HL-60 (cell line): Measurements from ENCODE around the gene RAP1A.
A peak's percentile ranks its signal among the peaks of the same experiment; 100 is the strongest.

ENCODE experiments used
- DNase-seq, 2 experiments: peaks; one replicate each; pipeline ENCODE4 v3.0.0-alpha.2; 2010 to 2020; ENCODE audit warnings: low read depth in 1 of 2, low spot score in 1 of 2
- H3K27ac ChIP-seq: fragments of 250-450 bp; sonication (Bioruptor Pico); replicated peaks from 2 replicates; pipeline ENCODE4 v1.5.1; 2020; ENCODE audit warnings: mild to moderate bottlenecking, moderate library complexity
- H3K27me3 ChIP-seq: fragments of 250-450 bp; sonication (Bioruptor Pico); 2 replicates; pipeline ENCODE4 v1.5.1; 2021; ENCODE audit warnings: mild to moderate bottlenecking, moderate library complexity; ENCODE audit not compliant: insufficient read depth, poor library complexity, severe bottlenecking
- H3K4me3 ChIP-seq: replicated peaks from 2 replicates; pipeline ENCODE4 v1.5.1; 2011; ENCODE audit warnings: mild to moderate bottlenecking, control low read depth, low read length; ENCODE audit not compliant: insufficient read depth
- GABPA ChIP-seq: IDR thresholded peaks from 2 replicates; pipeline ENCODE4 v1.6.1; 2012; ENCODE audit warnings: low read depth
- POLR2AphosphoS5 ChIP-seq: IDR thresholded peaks from 2 replicates; pipeline ENCODE4 v1.6.1; 2012; ENCODE audit warnings: low read depth
- REST ChIP-seq: IDR thresholded peaks from 2 replicates; pipeline ENCODE4 v1.6.1; 2012; ENCODE audit warnings: low read depth; ENCODE audit not compliant: insufficient replicate concordance
- SPI1 ChIP-seq: IDR thresholded peaks from 2 replicates; pipeline ENCODE4 v1.6.1; 2012; ENCODE audit warnings: low read depth, mild to moderate bottlenecking, borderline replicate concordance
- TF ChIP-seq, protein P1 (sequence below): IDR thresholded peaks from one replicate; pipeline ENCODE4 v1.5.1; 2011; ENCODE audit warnings: low read length, control low read depth, inconsistent platforms; ENCODE audit not compliant: insufficient read depth

Gene RAP1A

GRCh38 chr1:111746614-111746999 lies 127.0 kb downstream of the RAP1A start:
- DNase-seq: no peak
- H3K27ac ChIP-seq: no peak overlapping the region
- no peak overlapping the region for H3K4me3 ChIP-seq
- no peak for TF ChIP-seq SPI1
- TF ChIP-seq GABPA: no peak
- no peak for TF ChIP-seq POLR2AphosphoS5
- no peak for TF ChIP-seq REST
- TF ChIP-seq, protein P1, sequence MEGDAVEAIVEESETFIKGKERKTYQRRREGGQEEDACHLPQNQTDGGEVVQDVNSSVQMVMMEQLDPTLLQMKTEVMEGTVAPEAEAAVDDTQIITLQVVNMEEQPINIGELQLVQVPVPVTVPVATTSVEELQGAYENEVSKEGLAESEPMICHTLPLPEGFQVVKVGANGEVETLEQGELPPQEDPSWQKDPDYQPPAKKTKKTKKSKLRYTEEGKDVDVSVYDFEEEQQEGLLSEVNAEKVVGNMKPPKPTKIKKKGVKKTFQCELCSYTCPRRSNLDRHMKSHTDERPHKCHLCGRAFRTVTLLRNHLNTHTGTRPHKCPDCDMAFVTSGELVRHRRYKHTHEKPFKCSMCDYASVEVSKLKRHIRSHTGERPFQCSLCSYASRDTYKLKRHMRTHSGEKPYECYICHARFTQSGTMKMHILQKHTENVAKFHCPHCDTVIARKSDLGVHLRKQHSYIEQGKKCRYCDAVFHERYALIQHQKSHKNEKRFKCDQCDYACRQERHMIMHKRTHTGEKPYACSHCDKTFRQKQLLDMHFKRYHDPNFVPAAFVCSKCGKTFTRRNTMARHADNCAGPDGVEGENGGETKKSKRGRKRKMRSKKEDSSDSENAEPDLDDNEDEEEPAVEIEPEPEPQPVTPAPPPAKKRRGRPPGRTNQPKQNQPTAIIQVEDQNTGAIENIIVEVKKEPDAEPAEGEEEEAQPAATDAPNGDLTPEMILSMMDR: no peak
- no peaks in the 10 kb centered on the region for H3K27me3 ChIP-seq

DNA sequence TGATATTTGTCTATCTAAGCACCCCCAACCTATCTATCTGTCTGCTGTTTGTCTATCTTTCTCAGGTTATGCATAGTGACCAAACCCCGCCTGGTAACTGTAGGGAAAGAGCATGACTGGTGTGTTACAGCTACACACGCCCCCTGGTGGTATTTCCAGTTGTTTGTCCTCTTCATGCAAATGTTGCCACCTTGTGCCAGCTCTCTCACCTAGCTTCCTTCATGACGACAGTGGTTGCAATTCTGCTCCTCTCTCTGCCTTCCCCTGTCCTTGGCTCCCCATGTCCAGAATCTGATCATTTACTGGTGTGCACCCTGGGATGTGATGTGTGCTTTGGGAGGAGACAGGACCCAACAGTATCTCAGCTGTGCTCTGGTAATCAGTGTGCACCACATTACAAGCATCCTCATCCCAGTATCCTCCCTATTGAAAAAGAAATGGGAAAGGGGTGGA lies 127.7 kb downstream of the RAP1A start:
- peak; percentile 64 to 85 for DNase-seq

GRCh38 chr1:111747947-111748346 lies 128.4 kb downstream of the RAP1A start:
- no peaks in the 10 kb centered on the region for H3K27me3 ChIP-seq
- no peak overlapping the region for H3K27ac ChIP-seq
- DNase-seq: no peak
- H3K4me3 ChIP-seq: no peak overlapping the region
- no peak for TF ChIP-seq REST

More for the DNA sequence above, 127.7 kb downstream of the RAP1A start:
- no peak overlapping the region for H3K27ac ChIP-seq
- TF ChIP-seq, protein P1: peak; percentile 74
- no peak for TF ChIP-seq POLR2AphosphoS5
- no peak overlapping the region for H3K4me3 ChIP-seq
- H3K27me3 ChIP-seq: no peaks in the 10 kb centered on the region

GRCh38 chr1:111749628-111750027 lies 130.0 kb downstream of the RAP1A start:
- no peak for DNase-seq
- Histone ChIP-seq H3K4me3 (no peak overlapping the region), H3K27ac (no peak overlapping the region), H3K27me3 (no peaks in the 10 kb centered on the region)
- TF ChIP-seq REST: no peak
- TF ChIP-seq GABPA: no peak
- no peak for TF ChIP-seq POLR2AphosphoS5
